ENCODE data around the gene DPYD. TPM values are rescaled to one million over a fixed set of nuclear protein-coding genes. Genes with fewer than 3 reads are reported as not detected.

Gene DPYD
- total RNA-seq, 1 donor from 2014 or later: 8.8 TPM

- Histone ChIP-seq H3K4me2 (ENCODE audit: low read length) (no peak overlapping the region), H3K79me2 (ENCODE audit: insufficient read depth, low read length) (no peaks in the 10 kb centered on the region), H3K36me3 (ENCODE audit: insufficient read depth, low read length) (no peaks in the 10 kb centered on the region), H3K27ac (ENCODE audit: low read depth, low read length) (no peak overlapping the region), H3K9me3 (ENCODE audit: insufficient read depth, low read depth, low read length) (no peaks in the 10 kb centered on the region), H4K20me1 (ENCODE audit: insufficient read depth, low read length) (no peaks in the 10 kb centered on the region), H3K9ac (ENCODE audit: low read length) (no peak overlapping the region), H3K4me3 (ENCODE audit: insufficient read depth, low read depth, low read length) (no peak overlapping the region), H2AFZ (ENCODE audit: low read depth, low read length) (no peak overlapping the region), H3K4me1 (ENCODE audit: insufficient read depth, low read length) (no peaks in the 10 kb centered on the region), H3K27me3 (ENCODE audit: insufficient read depth, low read length) (no peaks in the 10 kb centered on the region)
- Mint-ChIP-seq H3K27me3 (ENCODE audit: low read depth, unreplicated experiment) (no peaks in the 10 kb centered on the region), H3K27ac (ENCODE audit: unreplicated experiment) (no peak overlapping the region), H3K36me3 (ENCODE audit: low read depth, unreplicated experiment) (no peaks in the 10 kb centered on the region), H3K4me1 (ENCODE audit: low read depth, unreplicated experiment) (no peaks in the 10 kb centered on the region), H3K4me3 (ENCODE audit: unreplicated experiment) (no peak overlapping the region), H3K9me3 (ENCODE audit: unreplicated experiment) (no peaks in the 10 kb centered on the region)
- FAIRE-seq: no peak
- no peak for DNase-seq (ENCODE audit: low read depth)
- no peak for TF ChIP-seq EZH2 (IDR thresholded peaks at IDR 0.05; ENCODE audit: insufficient read depth, low read length)
- TF ChIP-seq, protein P1, sequence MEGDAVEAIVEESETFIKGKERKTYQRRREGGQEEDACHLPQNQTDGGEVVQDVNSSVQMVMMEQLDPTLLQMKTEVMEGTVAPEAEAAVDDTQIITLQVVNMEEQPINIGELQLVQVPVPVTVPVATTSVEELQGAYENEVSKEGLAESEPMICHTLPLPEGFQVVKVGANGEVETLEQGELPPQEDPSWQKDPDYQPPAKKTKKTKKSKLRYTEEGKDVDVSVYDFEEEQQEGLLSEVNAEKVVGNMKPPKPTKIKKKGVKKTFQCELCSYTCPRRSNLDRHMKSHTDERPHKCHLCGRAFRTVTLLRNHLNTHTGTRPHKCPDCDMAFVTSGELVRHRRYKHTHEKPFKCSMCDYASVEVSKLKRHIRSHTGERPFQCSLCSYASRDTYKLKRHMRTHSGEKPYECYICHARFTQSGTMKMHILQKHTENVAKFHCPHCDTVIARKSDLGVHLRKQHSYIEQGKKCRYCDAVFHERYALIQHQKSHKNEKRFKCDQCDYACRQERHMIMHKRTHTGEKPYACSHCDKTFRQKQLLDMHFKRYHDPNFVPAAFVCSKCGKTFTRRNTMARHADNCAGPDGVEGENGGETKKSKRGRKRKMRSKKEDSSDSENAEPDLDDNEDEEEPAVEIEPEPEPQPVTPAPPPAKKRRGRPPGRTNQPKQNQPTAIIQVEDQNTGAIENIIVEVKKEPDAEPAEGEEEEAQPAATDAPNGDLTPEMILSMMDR (IDR thresholded peaks at IDR 0.05; ENCODE audit: insufficient read depth, low read depth, low read length): no peak
Measured at GRCh38 chr1:97451944-97452343, 468.9 kb downstream of the DPYD start.

GRCh38 chr1:97451046-97451826 is 469.6 kb downstream of the DPYD start:
- no peak for TF ChIP-seq EZH2 (IDR thresholded peaks at IDR 0.05; ENCODE audit: insufficient read depth, low read length)
- TF ChIP-seq, protein P1 (IDR thresholded peaks at IDR 0.05; ENCODE audit: insufficient read depth, low read depth, low read length): no peak
- Histone ChIP-seq H3K27ac (ENCODE audit: low read depth, low read length) (no peak overlapping the region), H3K4me1 (ENCODE audit: insufficient read depth, low read length) (no peaks in the 10 kb centered on the region), H3K27me3 (ENCODE audit: insufficient read depth, low read length) (no peaks in the 10 kb centered on the region), H3K36me3 (ENCODE audit: insufficient read depth, low read length) (no peaks in the 10 kb centered on the region), H2AFZ (ENCODE audit: low read depth, low read length) (no peak overlapping the region), H3K4me3 (ENCODE audit: insufficient read depth, low read depth, low read length) (no peak overlapping the region), H3K79me2 (ENCODE audit: insufficient read depth, low read length) (no peaks in the 10 kb centered on the region), H3K9me3 (ENCODE audit: insufficient read depth, low read depth, low read length) (no peaks in the 10 kb centered on the region), H4K20me1 (ENCODE audit: insufficient read depth, low read length) (no peaks in the 10 kb centered on the region), H3K9ac (ENCODE audit: low read length) (no peak overlapping the region), H3K4me2 (ENCODE audit: low read length) (no peak overlapping the region)
- Mint-ChIP-seq H3K27me3 (ENCODE audit: low read depth, unreplicated experiment) (no peaks in the 10 kb centered on the region), H3K4me1 (ENCODE audit: low read depth, unreplicated experiment) (no peaks in the 10 kb centered on the region), H3K36me3 (ENCODE audit: low read depth, unreplicated experiment) (no peaks in the 10 kb centered on the region), H3K27ac (ENCODE audit: unreplicated experiment) (no peak overlapping the region), H3K9me3 (ENCODE audit: unreplicated experiment) (no peaks in the 10 kb centered on the region), H3K4me3 (ENCODE audit: unreplicated experiment) (no peak overlapping the region)
- no peak for FAIRE-seq
- no peak for DNase-seq (ENCODE audit: low read depth)

- H3K27me3 Mint-ChIP-seq (ENCODE audit: low read depth, unreplicated experiment): no peaks in the 10 kb centered on the region
- no peaks in the 10 kb centered on the region for H3K9me3 Mint-ChIP-seq (ENCODE audit: unreplicated experiment)
- H3K27me3 ChIP-seq (ENCODE audit: insufficient read depth, low read length): no peaks in the 10 kb centered on the region
- TF ChIP-seq, protein P1 (IDR thresholded peaks at IDR 0.05; ENCODE audit: insufficient read depth, low read depth, low read length): no peak
- no peak for TF ChIP-seq EZH2 (IDR thresholded peaks at IDR 0.05; ENCODE audit: insufficient read depth, low read length)
- H3K9me3 ChIP-seq (ENCODE audit: insufficient read depth, low read depth, low read length): no peaks in the 10 kb centered on the region
- no peak overlapping the region for H3K4me3 ChIP-seq (ENCODE audit: insufficient read depth, low read depth, low read length)
- H3K36me3 ChIP-seq (ENCODE audit: insufficient read depth, low read length): no peaks in the 10 kb centered on the region
- no peak overlapping the region for H3K27ac Mint-ChIP-seq (ENCODE audit: unreplicated experiment)
- H3K4me2 ChIP-seq (ENCODE audit: low read length): no peak overlapping the region
- no peak for DNase-seq (ENCODE audit: low read depth)
- no peaks in the 10 kb centered on the region for H3K79me2 ChIP-seq (ENCODE audit: insufficient read depth, low read length)
- no peaks in the 10 kb centered on the region for H3K36me3 Mint-ChIP-seq (ENCODE audit: low read depth, unreplicated experiment)
- no peaks in the 10 kb centered on the region for H3K4me1 Mint-ChIP-seq (ENCODE audit: low read depth, unreplicated experiment)
- H2AFZ ChIP-seq (ENCODE audit: low read depth, low read length): no peak overlapping the region
- H3K9ac ChIP-seq (ENCODE audit: low read length): no peak overlapping the region
- H3K4me3 Mint-ChIP-seq (ENCODE audit: unreplicated experiment): no peak overlapping the region
- H3K4me1 ChIP-seq (ENCODE audit: insufficient read depth, low read length): no peaks in the 10 kb centered on the region
- no peaks in the 10 kb centered on the region for H4K20me1 ChIP-seq (ENCODE audit: insufficient read depth, low read length)
- FAIRE-seq: no peak
- H3K27ac ChIP-seq (ENCODE audit: low read depth, low read length): no peak overlapping the region
Measured at GRCh38 chr1:97441966-97442365, 478.9 kb downstream of the DPYD start.

Measured in astrocyte (in vitro differentiated cells and primary cell).